BJ (cell line): ENCODE measurements around the gene RNASE8. TPM values are rescaled to one million over a fixed set of nuclear protein-coding genes. Genes with fewer than 3 reads are reported as not detected.

ENCODE experiments used
- CTCF ChIA-PET: fragments of 350-600 bp; formaldehyde crosslinking; extraction: SDS; loops from one replicate; lab custom pipeline; 2021; ENCODE audit warnings: antibody characterized with exemption, inconsistent platforms; lab: Yijun Ruan, JAX
- POLR2A ChIA-PET: fragments of 300-600 bp; sonication (Branson Sonifier 250); formaldehyde crosslinking; extraction: SDS; loops from one replicate; lab custom pipeline; 2021; ENCODE audit warnings: antibody characterized with exemption; lab: Charles Lee
- DNase-seq: peaks from one replicate; pipeline ENCODE4 v3.0.0-alpha.2; 2011; ENCODE audit warnings: low read depth
- H3K27me3 ChIP-seq: 2 replicates; pipeline ENCODE4 v1.6.0; 2011; ENCODE audit warnings: low read length; ENCODE audit not compliant: control insufficient read depth, insufficient read depth
- H3K36me3 ChIP-seq: 2 replicates; pipeline ENCODE4 v1.5.1; 2011; ENCODE audit warnings: low read length; ENCODE audit not compliant: control insufficient read depth, insufficient read depth
- H3K4me3 ChIP-seq: 2 replicates; pipeline ENCODE4 v1.5.1; 2011; ENCODE audit warnings: low read depth, mild to moderate bottlenecking, control low read depth, low read length
- polyA plus RNA-seq: library from polyadenylated mRNA; depleted of rRNA; stranded (reverse); fragments of >200 nt; gene quantifications from 2 replicates; pipeline ENCODE4 v1.2.3, GENCODE V29; 2011
- TF ChIP-seq, protein P1 (sequence below): IDR thresholded peaks from 2 replicates; pipeline ENCODE4 v1.5.1; 2011; ENCODE audit warnings: low read depth, mild to moderate bottlenecking, control low read depth, inconsistent platforms, low read length, moderate library complexity; ENCODE audit not compliant: insufficient read depth

Gene RNASE8
- polyA plus RNA-seq, 1 experiment: not detected

DNA sequence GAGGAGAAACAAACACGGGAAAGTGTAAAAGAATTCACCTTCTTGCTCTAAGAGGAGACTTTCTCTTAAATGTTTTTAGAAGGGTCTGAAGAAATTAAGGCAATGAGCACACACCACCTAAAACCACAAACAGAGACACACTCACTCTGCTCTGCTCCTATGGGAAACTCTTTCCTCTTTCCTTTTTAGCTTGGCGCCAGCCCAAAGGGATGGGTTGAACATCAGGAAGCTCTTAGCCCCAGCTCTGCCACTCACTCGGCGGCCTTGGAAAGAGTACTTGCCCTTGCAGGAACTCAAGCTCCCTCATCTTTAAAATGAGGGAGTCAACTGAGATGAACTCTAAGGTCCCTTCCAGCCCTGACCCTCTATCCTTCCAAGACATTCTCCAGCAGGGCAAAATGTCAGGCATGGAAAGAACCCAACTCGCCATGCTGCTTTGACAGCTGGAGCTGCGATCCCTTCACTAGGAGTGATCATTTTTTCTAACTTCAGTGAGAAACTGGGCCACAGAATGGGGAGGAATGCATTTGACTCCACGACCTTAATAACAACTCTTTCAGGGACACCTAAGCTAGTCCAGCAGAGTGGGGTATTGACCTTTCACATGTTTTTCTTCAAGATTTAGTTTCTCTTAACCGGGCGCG is 980 bp upstream of the RNASE8 start:
- no peaks in the 10 kb centered on the region for H3K27me3 ChIP-seq
- ChIA-PET CTCF (interaction anchor here (0.7 to 3.3 kb wide), 9 partner anchors 10 to 49 kb away, joined by 3 to 18 read pairs (median 5); no protein-coding TSS in a partner anchor), POLR2A (no interaction called here)
- H3K4me3 ChIP-seq: no peak overlapping the region
- DNase-seq: no peak
- TF ChIP-seq, protein P1, sequence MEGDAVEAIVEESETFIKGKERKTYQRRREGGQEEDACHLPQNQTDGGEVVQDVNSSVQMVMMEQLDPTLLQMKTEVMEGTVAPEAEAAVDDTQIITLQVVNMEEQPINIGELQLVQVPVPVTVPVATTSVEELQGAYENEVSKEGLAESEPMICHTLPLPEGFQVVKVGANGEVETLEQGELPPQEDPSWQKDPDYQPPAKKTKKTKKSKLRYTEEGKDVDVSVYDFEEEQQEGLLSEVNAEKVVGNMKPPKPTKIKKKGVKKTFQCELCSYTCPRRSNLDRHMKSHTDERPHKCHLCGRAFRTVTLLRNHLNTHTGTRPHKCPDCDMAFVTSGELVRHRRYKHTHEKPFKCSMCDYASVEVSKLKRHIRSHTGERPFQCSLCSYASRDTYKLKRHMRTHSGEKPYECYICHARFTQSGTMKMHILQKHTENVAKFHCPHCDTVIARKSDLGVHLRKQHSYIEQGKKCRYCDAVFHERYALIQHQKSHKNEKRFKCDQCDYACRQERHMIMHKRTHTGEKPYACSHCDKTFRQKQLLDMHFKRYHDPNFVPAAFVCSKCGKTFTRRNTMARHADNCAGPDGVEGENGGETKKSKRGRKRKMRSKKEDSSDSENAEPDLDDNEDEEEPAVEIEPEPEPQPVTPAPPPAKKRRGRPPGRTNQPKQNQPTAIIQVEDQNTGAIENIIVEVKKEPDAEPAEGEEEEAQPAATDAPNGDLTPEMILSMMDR: no peak
- H3K36me3 ChIP-seq: no peaks in the 10 kb centered on the region

DNA sequence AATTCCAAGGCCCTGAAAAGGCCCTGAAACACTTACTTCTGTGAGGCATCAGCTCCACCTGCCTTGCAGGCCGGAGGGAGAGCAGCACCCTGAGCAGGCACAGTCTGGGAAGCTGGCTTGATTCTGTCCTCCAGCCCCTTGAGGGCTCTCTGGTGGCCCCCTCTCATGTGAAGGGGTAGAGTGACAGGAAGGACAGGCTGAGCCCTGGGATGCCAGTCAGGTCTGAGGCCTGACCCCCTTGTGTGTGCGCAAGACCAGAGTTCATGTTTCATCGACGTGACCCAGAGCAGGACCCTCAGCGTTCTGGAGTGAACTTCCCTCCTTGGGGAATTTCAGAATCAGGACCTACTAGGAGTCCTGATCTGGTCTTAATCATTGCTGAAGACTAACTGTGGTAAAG is 1.3 kb downstream of the RNASE8 start:
- POLR2A ChIA-PET: no interaction called here

DNA sequence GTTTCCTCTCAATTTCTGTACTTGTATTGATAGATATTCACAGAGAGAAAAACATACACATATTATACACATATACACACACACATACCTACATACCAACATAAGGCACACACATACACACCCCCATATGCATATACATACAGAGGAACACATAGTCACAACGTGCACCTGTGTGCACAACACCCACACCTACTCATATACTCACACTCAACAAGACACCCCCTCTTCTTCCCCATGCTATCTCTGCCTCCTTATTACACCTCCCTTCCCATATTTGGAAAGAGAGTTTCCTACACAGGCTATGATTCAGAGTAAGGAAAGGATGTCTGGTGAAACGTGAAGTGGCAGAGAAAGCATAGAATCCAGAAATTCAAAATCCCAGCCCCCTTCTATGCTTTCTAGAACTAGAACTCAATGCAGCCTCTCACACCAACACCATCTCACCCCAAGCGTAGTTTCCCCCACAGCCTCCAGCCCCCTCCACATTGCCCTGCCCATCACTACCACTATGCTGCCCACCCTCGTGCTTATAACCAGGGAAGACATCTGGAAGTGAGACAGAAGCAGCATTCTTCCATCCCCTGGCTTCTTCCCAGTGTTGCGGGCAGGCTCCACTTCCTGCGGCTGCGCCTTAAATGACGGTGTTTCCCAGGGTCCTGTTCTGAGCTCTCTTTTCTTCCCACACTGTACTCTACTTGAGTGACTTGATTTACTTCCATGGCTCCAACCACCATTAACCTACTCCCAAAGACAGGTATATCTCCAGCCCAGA is 2.4 kb downstream of the RNASE8 start:
- CTCF ChIA-PET: interaction anchor here (0.7 to 9.5 kb wide), 7 partner anchors 9 to 45 kb away, joined by 3 to 193 read pairs (median 5); partner anchors contain the start of gene ZNF219
- no peak for DNase-seq
- H3K4me3 ChIP-seq: no peak overlapping the region

More for the DNA sequence above, 1.3 kb downstream of the RNASE8 start:
- no peak for DNase-seq
- no peaks in the 10 kb centered on the region for H3K36me3 ChIP-seq
- CTCF ChIA-PET: interaction anchor here (0.6 to 3.3 kb wide), 4 partner anchors 19 to 198 kb away, joined by 3 to 18 read pairs (median 5); no protein-coding TSS in a partner anchor
- TF ChIP-seq, protein P1: no peak
- H3K27me3 ChIP-seq: no peaks in the 10 kb centered on the region
- no peak overlapping the region for H3K4me3 ChIP-seq

DNA sequence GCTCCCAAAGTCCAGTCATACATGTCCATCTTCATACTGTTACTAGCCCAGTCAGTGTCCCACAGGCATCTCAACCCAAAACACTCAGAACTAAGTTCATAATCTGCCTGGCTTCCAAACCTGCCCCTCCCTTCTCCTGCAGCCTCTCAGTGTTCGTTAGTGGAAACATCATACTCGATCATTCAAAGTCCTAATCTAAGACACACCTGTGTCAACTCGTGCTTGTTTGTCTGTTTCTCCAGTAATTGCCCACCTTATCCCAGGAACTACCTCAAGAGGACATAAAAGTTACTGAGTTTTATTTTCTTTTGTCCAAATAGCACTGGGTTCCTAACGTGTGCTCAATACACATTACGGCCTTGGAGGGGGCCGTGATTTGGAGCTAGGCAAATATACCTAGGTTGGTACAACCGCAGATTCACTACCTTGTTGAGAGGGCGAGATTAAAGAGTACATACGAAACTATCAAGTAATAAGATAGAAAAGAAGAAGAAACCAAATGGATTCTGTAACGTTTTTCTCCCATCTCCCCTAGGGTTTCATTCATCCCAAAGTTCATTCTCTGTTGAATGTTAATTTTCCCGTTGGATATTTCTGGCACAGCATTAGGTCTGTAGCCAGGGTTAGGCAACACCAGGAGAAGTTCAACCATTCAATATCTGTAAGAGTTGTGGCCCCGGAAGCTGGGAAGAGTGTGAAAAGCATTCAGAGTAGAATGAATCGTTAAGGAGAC is 3.2 kb downstream of the RNASE8 start:
- DNase-seq: no peak
- Histone ChIP-seq H3K27me3 (no peaks in the 10 kb centered on the region), H3K4me3 (no peak overlapping the region), H3K36me3 (no peaks in the 10 kb centered on the region)
- TF ChIP-seq, protein P1: no peak
- POLR2A ChIA-PET: no interaction called here
- CTCF ChIA-PET: interaction anchor here (0.7 to 9.5 kb wide), 8 partner anchors 8 to 46 kb away, joined by 3 to 193 read pairs (median 4); partner anchors contain the start of gene ZNF219

More for the DNA sequence above, 2.4 kb downstream of the RNASE8 start:
- POLR2A ChIA-PET: no interaction called here
- Histone ChIP-seq H3K36me3 (no peaks in the 10 kb centered on the region), H3K27me3 (no peaks in the 10 kb centered on the region)
- TF ChIP-seq, protein P1: no peak
